Hepatocyte (in vitro differentiated cells): ENCODE results near the gene CCL25. TPM values are rescaled to one million over a fixed set of nuclear protein-coding genes. Genes with fewer than 3 reads are reported as not detected.

Experiments used
- DNase-seq: peaks from one replicate; pipeline ENCODE4 v3.0.0-alpha.2; 2016; ENCODE audit warnings: low spot score
- H2AFZ ChIP-seq: fragments of 200-600 bp; sonication (generic); 2 replicates; pipeline ENCODE4 v1.6.0; 2016; ENCODE audit warnings: antibody characterized with exemption, mild to moderate bottlenecking
- H3K27ac ChIP-seq: fragments of 200-600 bp; sonication (generic); 2 replicates; pipeline ENCODE4 v1.5.1; 2016; ENCODE audit warnings: mild to moderate bottlenecking
- H3K27me3 ChIP-seq: fragments of 200-600 bp; sonication (generic); 2 replicates; pipeline ENCODE4 v1.6.1; 2016
- H3K36me3 ChIP-seq: fragments of 200-600 bp; sonication (generic); replicated peaks from 2 replicates; pipeline ENCODE4 v1.5.1; 2016; ENCODE audit warnings: low read depth; ENCODE audit not compliant: insufficient read depth
- H3K4me1 ChIP-seq: fragments of 200-600 bp; sonication (generic); 2 replicates; pipeline ENCODE4 v1.5.1; 2016; ENCODE audit warnings: mild to moderate bottlenecking, moderate library complexity; ENCODE audit not compliant: insufficient read depth
- H3K4me2 ChIP-seq: fragments of 200-600 bp; sonication (generic); 2 replicates; pipeline ENCODE4 v1.6.0; 2016
- H3K4me3 ChIP-seq: fragments of 200-600 bp; sonication (generic); 2 replicates; pipeline ENCODE4 v1.5.1; 2016; ENCODE audit warnings: mild to moderate bottlenecking
- H3K79me2 ChIP-seq: fragments of 200-600 bp; sonication (generic); 2 replicates; pipeline ENCODE4 v1.6.0; 2017; ENCODE audit warnings: mild to moderate bottlenecking
- H3K9me2 ChIP-seq: fragments of 200-600 bp; sonication (generic); replicated peaks from 2 replicates; pipeline ENCODE4 v1.6.0; 2017; ENCODE audit warnings: mild to moderate bottlenecking; ENCODE audit not compliant: insufficient read depth
- H3K9me3 ChIP-seq: fragments of 200-600 bp; sonication (generic); 2 replicates; pipeline ENCODE4 v1.5.1; 2016; ENCODE audit warnings: low read depth, mild to moderate bottlenecking
- H4K20me1 ChIP-seq: fragments of 200-600 bp; sonication (generic); 2 replicates; pipeline ENCODE4 v1.6.0; 2016; ENCODE audit warnings: mild to moderate bottlenecking; ENCODE audit not compliant: insufficient read depth, poor library complexity, severe bottlenecking
- EZH2 ChIP-seq: fragments of 200-600 bp; sonication (generic); IDR thresholded peaks from 2 replicates; pipeline ENCODE4 v1.6.1; 2016; ENCODE audit warnings: antibody characterized with exemption, mild to moderate bottlenecking, borderline replicate concordance
- EZH2phosphoT487 ChIP-seq: fragments of 200-600 bp; sonication (generic); IDR thresholded peaks from one replicate; pipeline ENCODE4 v1.6.1; 2018; ENCODE audit warnings: antibody characterized with exemption, mild to moderate bottlenecking, low read depth, moderate library complexity; ENCODE audit not compliant: unreplicated experiment, severe bottlenecking
- WGBS: methylation state at CpG from one replicate; pipeline ENCODE4 v1.1.6; 2016; ENCODE audit warnings: low lambda C conversion rate; ENCODE audit errors: missing lambda C conversion rate; 5-methylcytosine and 5-hydroxymethylcytosine counted together
- polyA plus RNA-seq: library from polyadenylated mRNA; unstranded; fragments of >200 nt; fragmentation: Nextera tagmentation; extraction: Ambion mirVana; gene quantifications from 2 replicates; pipeline ENCODE4 v1.2.1, GENCODE V29; 2016
- total RNA-seq: library from RNA; depleted of rRNA; stranded (reverse); fragments of >200 nt; gene quantifications from 2 replicates; pipeline ENCODE4 v1.2.3, GENCODE V29; 2014
- TF ChIP-seq, protein P1 (sequence below): fragments of 200-600 bp; sonication (generic); IDR thresholded peaks from 2 replicates; pipeline ENCODE4 v1.5.1; 2016; ENCODE audit warnings: antibody characterized with exemption, mild to moderate bottlenecking; ENCODE audit not compliant: poor library complexity

The CCL25 gene
- total and polyA plus RNA-seq, 2 experiments from 2014 or later = not detected

DNA sequence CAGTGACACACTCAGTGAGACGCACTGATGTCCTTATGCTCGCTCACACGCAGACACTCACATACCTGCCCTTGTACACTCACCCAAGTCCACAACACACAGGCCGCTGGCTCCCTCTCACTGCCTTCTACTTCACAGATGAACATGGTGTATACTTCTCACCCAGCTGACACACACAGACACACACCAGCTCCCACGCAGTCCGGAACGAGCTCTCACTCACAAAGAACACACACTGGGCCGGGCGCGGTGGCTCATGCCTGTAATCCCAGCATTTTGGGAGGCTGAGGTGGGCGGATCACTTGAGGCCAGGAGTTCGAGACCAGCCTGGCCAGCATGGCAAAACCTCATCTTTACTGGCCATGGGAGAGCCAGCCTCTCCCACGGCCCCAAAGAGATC is 31.6 kb downstream of the CCL25 start:
- no peaks in the 10 kb centered on the region for H4K20me1 ChIP-seq
- no peak for TF ChIP-seq EZH2phosphoT487
- no peak for TF ChIP-seq EZH2
- TF ChIP-seq, protein P1, sequence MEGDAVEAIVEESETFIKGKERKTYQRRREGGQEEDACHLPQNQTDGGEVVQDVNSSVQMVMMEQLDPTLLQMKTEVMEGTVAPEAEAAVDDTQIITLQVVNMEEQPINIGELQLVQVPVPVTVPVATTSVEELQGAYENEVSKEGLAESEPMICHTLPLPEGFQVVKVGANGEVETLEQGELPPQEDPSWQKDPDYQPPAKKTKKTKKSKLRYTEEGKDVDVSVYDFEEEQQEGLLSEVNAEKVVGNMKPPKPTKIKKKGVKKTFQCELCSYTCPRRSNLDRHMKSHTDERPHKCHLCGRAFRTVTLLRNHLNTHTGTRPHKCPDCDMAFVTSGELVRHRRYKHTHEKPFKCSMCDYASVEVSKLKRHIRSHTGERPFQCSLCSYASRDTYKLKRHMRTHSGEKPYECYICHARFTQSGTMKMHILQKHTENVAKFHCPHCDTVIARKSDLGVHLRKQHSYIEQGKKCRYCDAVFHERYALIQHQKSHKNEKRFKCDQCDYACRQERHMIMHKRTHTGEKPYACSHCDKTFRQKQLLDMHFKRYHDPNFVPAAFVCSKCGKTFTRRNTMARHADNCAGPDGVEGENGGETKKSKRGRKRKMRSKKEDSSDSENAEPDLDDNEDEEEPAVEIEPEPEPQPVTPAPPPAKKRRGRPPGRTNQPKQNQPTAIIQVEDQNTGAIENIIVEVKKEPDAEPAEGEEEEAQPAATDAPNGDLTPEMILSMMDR = no peak
- 96% methylated on average over 13 of the region's 13 CpGs for WGBS

DNA sequence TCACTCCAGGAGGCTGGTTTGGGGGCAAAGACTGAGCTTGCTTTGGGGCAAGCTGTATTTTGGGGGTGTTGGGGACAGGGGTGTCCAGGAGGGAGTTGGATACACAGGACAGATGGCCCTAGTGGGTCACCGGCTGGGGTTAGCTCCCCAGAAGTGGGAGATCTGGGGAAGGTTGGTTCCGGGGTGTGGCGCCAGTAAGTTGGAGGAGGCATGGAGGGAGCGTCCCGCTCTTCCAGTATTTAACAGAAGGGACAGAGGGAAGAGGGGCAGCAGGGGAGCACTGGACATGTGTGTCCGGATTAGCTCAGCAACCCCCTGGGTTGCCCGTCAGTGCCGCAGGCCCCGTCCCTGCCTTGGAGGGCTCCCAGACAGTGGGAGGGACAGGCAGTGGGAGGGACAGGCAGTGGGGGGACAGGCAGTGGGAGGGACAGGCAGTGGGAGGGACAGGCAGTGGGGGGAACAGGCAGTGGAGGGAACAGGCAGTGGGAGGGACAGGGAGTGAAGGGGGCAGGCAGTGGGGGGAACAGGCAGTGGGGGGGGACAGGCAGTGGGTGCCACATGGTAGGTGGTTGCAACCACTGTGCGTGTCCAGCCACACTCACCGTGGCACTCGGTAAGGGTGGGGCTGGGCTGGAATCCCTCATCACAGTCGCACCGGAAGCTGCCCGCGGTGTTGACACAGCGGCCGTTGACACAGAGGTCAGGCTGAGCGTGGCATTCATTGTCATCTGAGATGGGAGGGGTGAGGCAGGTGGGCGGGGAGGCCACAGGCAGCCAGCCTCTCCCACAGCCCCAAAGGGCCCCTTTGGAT is 33.2 kb downstream of the CCL25 start:
- no peak overlapping the region for H3K4me3 ChIP-seq
- H3K36me3 ChIP-seq = no peaks in the 10 kb centered on the region
- H2AFZ ChIP-seq = no peak overlapping the region
- TF ChIP-seq, protein P1 = no peak
- TF ChIP-seq EZH2phosphoT487 (no peak), EZH2 (no peak)
- no peaks in the 10 kb centered on the region for H3K4me1 ChIP-seq
- no peaks in the 10 kb centered on the region for H3K9me2 ChIP-seq
- H4K20me1 ChIP-seq = no peaks in the 10 kb centered on the region
- WGBS = 63% methylated on average over 20 of the region's 20 CpGs
- no peaks in the 10 kb centered on the region for H3K27me3 ChIP-seq
- H3K79me2 ChIP-seq = no peaks in the 10 kb centered on the region
- no peaks in the 10 kb centered on the region for H3K9me3 ChIP-seq
- H3K4me2 ChIP-seq = no peak overlapping the region
- DNase-seq = peak; percentile 75
- H3K27ac ChIP-seq = peak overlapping the region; percentile 12

More for the DNA sequence above, 31.6 kb downstream of the CCL25 start:
- Histone ChIP-seq H3K27me3 (no peaks in the 10 kb centered on the region), H3K4me1 (no peaks in the 10 kb centered on the region), H3K9me3 (no peaks in the 10 kb centered on the region), H3K27ac (no peak overlapping the region), H3K36me3 (no peaks in the 10 kb centered on the region), H3K4me3 (no peak overlapping the region), H3K79me2 (no peaks in the 10 kb centered on the region), H2AFZ (no peak overlapping the region), H3K9me2 (no peaks in the 10 kb centered on the region), H3K4me2 (no peak overlapping the region)
- DNase-seq = no peak

DNA sequence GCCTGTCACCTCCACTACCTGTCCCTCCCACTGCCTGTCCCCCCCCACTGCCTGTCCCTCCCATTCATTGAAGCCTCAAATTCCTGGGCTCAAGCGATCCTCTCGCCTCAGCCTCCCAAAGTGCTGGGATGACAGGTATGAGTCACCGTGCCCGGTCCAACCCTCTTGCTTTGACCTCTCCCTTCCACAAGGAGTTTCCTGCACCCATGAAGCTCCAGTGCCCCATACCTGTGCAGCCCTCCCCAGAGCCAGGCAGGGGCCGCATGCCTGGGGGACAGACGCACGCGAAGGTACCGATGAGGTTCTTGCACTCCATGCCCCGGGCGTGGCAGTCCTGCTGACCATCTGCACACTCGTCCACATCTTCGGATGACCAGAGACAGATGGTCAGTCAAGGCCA is 34.3 kb downstream of the CCL25 start:
- no peaks in the 10 kb centered on the region for H3K79me2 ChIP-seq
- H3K27ac ChIP-seq = no peak overlapping the region
- H3K36me3 ChIP-seq = no peaks in the 10 kb centered on the region
- no peak for DNase-seq
- H3K9me3 ChIP-seq = no peaks in the 10 kb centered on the region
- H3K4me3 ChIP-seq = no peak overlapping the region
- 95% methylated on average over 13 of the region's 13 CpGs for WGBS
- no peak overlapping the region for H3K4me2 ChIP-seq
- no peaks in the 10 kb centered on the region for H3K9me2 ChIP-seq
- no peaks in the 10 kb centered on the region for H3K4me1 ChIP-seq
- H2AFZ ChIP-seq = no peak overlapping the region
- H3K27me3 ChIP-seq = no peaks in the 10 kb centered on the region
- TF ChIP-seq, protein P1 = no peak
- TF ChIP-seq EZH2phosphoT487 (no peak), EZH2 (no peak)
- no peaks in the 10 kb centered on the region for H4K20me1 ChIP-seq
